GM23338 (cell line): ENCODE measurements around the gene TBC1D21. TPM values are rescaled to one million over a fixed set of nuclear protein-coding genes. Genes with fewer than 3 reads are reported as not detected.

Experiments
- ATAC-seq: fragments of 200-7000 bp; cut with Tn5 transposase; 3 replicates; pipeline ENCODE4 v1.9.1; 2020
- DNase-seq: peaks from one replicate; pipeline ENCODE4 v3.0.0-alpha.2; 2015; ENCODE audit warnings: low spot score
- H2AFZ ChIP-seq: fragments of 200-600 bp; sonication (generic); 2 replicates; pipeline ENCODE4 v1.8.0; 2016; ENCODE audit warnings: antibody characterized with exemption, mild to moderate bottlenecking, moderate library complexity
- H3F3A ChIP-seq: fragments of 200-600 bp; sonication (generic); replicated peaks from 2 replicates; pipeline ENCODE4 v1.8.0; 2017; ENCODE audit warnings: antibody characterized with exemption, mixed run types, low read depth
- H3K27ac ChIP-seq: fragments of 200-600 bp; sonication (generic); 2 replicates; pipeline ENCODE4 v1.6.1; 2016; ENCODE audit warnings: low read depth
- H3K27me3 ChIP-seq: fragments of 200-600 bp; sonication (generic); 2 replicates; pipeline ENCODE4 v1.8.0; 2016; ENCODE audit warnings: mild to moderate bottlenecking, mixed run types, moderate library complexity; ENCODE audit not compliant: insufficient read depth
- H3K36me3 ChIP-seq: fragments of 200-600 bp; sonication (generic); 2 replicates; pipeline ENCODE4 v1.8.0; 2016; ENCODE audit warnings: mild to moderate bottlenecking; ENCODE audit not compliant: insufficient read depth
- H3K4me1 ChIP-seq: fragments of 200-600 bp; sonication (generic); 2 replicates; pipeline ENCODE4 v1.8.0; 2016; ENCODE audit warnings: mild to moderate bottlenecking, moderate library complexity; ENCODE audit not compliant: insufficient read depth
- H3K4me2 ChIP-seq: fragments of 200-600 bp; sonication (generic); 2 replicates; pipeline ENCODE4 v1.7.1; 2017; ENCODE audit warnings: mixed run types
- H3K4me3 ChIP-seq: fragments of 200-600 bp; sonication (generic); 2 replicates; pipeline ENCODE4 v1.6.1; 2016; ENCODE audit warnings: mixed run types
- H3K79me2 ChIP-seq: fragments of 200-600 bp; sonication (generic); replicated peaks from 2 replicates; pipeline ENCODE4 v1.8.0; 2017; ENCODE audit warnings: mild to moderate bottlenecking; ENCODE audit not compliant: insufficient read depth
- H3K9me2 ChIP-seq: fragments of 200-600 bp; sonication (generic); 2 replicates; pipeline ENCODE4 v1.8.0; 2017; ENCODE audit not compliant: insufficient read depth
- H4K20me1 ChIP-seq: fragments of 200-600 bp; sonication (generic); replicated peaks from 2 replicates; pipeline ENCODE4 v1.8.0; 2017; ENCODE audit warnings: mild to moderate bottlenecking; ENCODE audit not compliant: insufficient read depth
- H3K27ac Mint-ChIP-seq: 2 replicates; pipeline ENCODE4 v1.8.0; 2020; ENCODE audit warnings: inconsistent platforms, mild to moderate bottlenecking, moderate library complexity, mixed read lengths
- H3K27me3 Mint-ChIP-seq: 3 replicates; pipeline ENCODE4 v1.8.0; 2022; ENCODE audit warnings: low read depth, mild to moderate bottlenecking, moderate library complexity, mixed read lengths, inconsistent platforms; ENCODE audit not compliant: insufficient read depth, poor library complexity
- H3K36me3 Mint-ChIP-seq: 3 replicates; pipeline ENCODE4 v1.8.0; 2021; ENCODE audit warnings: low read depth, mild to moderate bottlenecking, inconsistent platforms, moderate library complexity, mixed read lengths
- H3K4me1 Mint-ChIP-seq: 3 replicates; pipeline ENCODE4 v1.8.0; 2020; ENCODE audit warnings: mild to moderate bottlenecking, inconsistent platforms, mixed read lengths
- H3K4me3 Mint-ChIP-seq: 3 replicates; pipeline ENCODE4 v1.8.0; 2021; ENCODE audit warnings: moderate library complexity, mild to moderate bottlenecking, inconsistent platforms, mixed read lengths
- H3K9me3 Mint-ChIP-seq: 3 replicates; pipeline ENCODE4 v1.8.0; 2020; ENCODE audit warnings: moderate library complexity, mild to moderate bottlenecking, inconsistent platforms, mixed read lengths
- CREB1 ChIP-seq: fragments of 250-450 bp; sonication (Bioruptor Pico); IDR thresholded peaks from 2 replicates; pipeline ENCODE4 v1.5.0; 2020; ENCODE audit warnings: low read depth, mild to moderate bottlenecking, moderate library complexity
- EZH2 ChIP-seq: fragments of 200-600 bp; sonication (generic); IDR thresholded peaks from one replicate; pipeline ENCODE4 v1.8.0; 2017; ENCODE audit warnings: antibody characterized with exemption, mild to moderate bottlenecking, low read depth; ENCODE audit not compliant: unreplicated experiment
- JUNB ChIP-seq: IDR thresholded peaks from one replicate; pipeline ENCODE4 v1.6.1; 2016; ENCODE audit warnings: antibody characterized with exemption; ENCODE audit not compliant: unreplicated experiment
- NANOG ChIP-seq: IDR thresholded peaks from 2 replicates; pipeline ENCODE4 v1.6.1; 2016; ENCODE audit warnings: antibody characterized with exemption, borderline replicate concordance
- POLR2AphosphoS5 ChIP-seq: IDR thresholded peaks from 2 replicates; pipeline ENCODE4 v1.6.1; 2016; ENCODE audit warnings: antibody characterized with exemption, low read depth
- STAT1 ChIP-seq: IDR thresholded peaks from one replicate; pipeline ENCODE4 v1.6.1; 2016; ENCODE audit warnings: antibody characterized with exemption; ENCODE audit not compliant: unreplicated experiment
- ZNF114 ChIP-seq: fragments of 250-450 bp; sonication (Bioruptor Pico); IDR thresholded peaks from 2 replicates; pipeline ENCODE4 v1.5.0; 2020; ENCODE audit warnings: mild to moderate bottlenecking, moderate library complexity
- ZNF331 ChIP-seq: fragments of 250-450 bp; sonication (Bioruptor Pico); IDR thresholded peaks from 2 replicates; pipeline ENCODE4 v1.5.0; 2020; ENCODE audit warnings: low read depth, mild to moderate bottlenecking, moderate library complexity
- polyA plus RNA-seq: library from polyadenylated mRNA; unstranded; fragments of >200 nt; fragmentation: Nextera tagmentation; extraction: Ambion mirVana; gene quantifications from 2 replicates; pipeline ENCODE4 v1.2.1, GENCODE V29; 2016
- total RNA-seq: library from RNA; depleted of rRNA; stranded (reverse); fragments of >200 nt; shearing (Covaris generic); gene quantifications from 2 replicates; pipeline ENCODE4 v1.2.3, GENCODE V29; 2014
- TF ChIP-seq, protein P1 (sequence below): IDR thresholded peaks from 2 replicates; pipeline ENCODE4 v1.6.1; 2016; ENCODE audit warnings: antibody characterized with exemption
- TF ChIP-seq, protein P2 (sequence below), 2 experiments: fragments of 200-600 bp in 1 of 2; sonication (generic) in 1 of 2; conservative IDR thresholded peaks; 2 replicates each; pipeline versions ENCODE4 v1.5.1 to v1.6.1; 2016 to 2017; ENCODE audit warnings: antibody characterized with exemption in 2 of 2, low read depth in 2 of 2, mild to moderate bottlenecking in 2 of 2, moderate library complexity in 1 of 2
- TF ChIP-seq, protein P3 (sequence below): fragments of 250-450 bp; sonication (Bioruptor Pico); IDR thresholded peaks from 2 replicates; pipeline ENCODE4 v1.5.0; 2020; ENCODE audit warnings: mild to moderate bottlenecking, moderate library complexity

TBC1D21 gene
- total and polyA plus RNA-seq, 2 experiments from 2014 or later: not detected

DNA sequence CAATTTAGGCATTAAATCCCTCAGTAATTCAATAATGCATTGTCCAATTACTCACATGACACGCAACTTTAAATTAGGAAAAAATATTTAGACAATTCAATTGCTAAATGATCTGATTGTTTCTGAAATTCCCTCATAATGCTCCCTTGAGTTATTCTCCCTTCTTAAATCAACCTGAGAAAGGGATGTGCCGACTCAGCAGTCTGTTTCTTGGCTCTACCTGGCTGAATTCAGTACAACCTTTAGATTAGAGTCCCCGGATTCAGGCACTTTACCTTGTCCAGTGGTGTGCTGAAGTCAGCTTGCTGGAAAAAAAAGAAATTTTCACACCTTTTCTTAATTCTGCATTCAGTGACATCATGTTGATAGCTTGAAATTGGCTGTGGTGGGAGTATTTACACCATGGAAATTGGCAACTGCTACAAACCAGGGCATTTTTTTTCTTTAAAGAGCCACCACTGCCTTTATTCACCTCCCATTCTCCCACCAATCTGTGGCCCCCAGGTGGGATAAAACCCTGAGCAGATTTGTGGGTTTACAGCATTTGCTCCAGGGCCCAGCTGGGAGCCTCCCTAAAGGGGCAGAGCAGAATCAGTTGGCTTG lies 32.0 kb downstream of the TBC1D21 start (continued):
- TF ChIP-seq ZNF331 (CRISPR knock-in tag) (no peak), POLR2AphosphoS5 (no peak), EZH2 (no peak), ZNF114 (CRISPR knock-in tag) (no peak), JUNB (no peak), STAT1 (no peak), NANOG (no peak)
- TF ChIP-seq, protein P1, sequence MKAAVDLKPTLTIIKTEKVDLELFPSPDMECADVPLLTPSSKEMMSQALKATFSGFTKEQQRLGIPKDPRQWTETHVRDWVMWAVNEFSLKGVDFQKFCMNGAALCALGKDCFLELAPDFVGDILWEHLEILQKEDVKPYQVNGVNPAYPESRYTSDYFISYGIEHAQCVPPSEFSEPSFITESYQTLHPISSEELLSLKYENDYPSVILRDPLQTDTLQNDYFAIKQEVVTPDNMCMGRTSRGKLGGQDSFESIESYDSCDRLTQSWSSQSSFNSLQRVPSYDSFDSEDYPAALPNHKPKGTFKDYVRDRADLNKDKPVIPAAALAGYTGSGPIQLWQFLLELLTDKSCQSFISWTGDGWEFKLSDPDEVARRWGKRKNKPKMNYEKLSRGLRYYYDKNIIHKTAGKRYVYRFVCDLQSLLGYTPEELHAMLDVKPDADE: no peak
- TF ChIP-seq, protein P2, sequence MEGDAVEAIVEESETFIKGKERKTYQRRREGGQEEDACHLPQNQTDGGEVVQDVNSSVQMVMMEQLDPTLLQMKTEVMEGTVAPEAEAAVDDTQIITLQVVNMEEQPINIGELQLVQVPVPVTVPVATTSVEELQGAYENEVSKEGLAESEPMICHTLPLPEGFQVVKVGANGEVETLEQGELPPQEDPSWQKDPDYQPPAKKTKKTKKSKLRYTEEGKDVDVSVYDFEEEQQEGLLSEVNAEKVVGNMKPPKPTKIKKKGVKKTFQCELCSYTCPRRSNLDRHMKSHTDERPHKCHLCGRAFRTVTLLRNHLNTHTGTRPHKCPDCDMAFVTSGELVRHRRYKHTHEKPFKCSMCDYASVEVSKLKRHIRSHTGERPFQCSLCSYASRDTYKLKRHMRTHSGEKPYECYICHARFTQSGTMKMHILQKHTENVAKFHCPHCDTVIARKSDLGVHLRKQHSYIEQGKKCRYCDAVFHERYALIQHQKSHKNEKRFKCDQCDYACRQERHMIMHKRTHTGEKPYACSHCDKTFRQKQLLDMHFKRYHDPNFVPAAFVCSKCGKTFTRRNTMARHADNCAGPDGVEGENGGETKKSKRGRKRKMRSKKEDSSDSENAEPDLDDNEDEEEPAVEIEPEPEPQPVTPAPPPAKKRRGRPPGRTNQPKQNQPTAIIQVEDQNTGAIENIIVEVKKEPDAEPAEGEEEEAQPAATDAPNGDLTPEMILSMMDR (conservative IDR thresholded peaks at IDR 0.05; ENCODE audit: low read depth in 2 of 2): no peak

DNA sequence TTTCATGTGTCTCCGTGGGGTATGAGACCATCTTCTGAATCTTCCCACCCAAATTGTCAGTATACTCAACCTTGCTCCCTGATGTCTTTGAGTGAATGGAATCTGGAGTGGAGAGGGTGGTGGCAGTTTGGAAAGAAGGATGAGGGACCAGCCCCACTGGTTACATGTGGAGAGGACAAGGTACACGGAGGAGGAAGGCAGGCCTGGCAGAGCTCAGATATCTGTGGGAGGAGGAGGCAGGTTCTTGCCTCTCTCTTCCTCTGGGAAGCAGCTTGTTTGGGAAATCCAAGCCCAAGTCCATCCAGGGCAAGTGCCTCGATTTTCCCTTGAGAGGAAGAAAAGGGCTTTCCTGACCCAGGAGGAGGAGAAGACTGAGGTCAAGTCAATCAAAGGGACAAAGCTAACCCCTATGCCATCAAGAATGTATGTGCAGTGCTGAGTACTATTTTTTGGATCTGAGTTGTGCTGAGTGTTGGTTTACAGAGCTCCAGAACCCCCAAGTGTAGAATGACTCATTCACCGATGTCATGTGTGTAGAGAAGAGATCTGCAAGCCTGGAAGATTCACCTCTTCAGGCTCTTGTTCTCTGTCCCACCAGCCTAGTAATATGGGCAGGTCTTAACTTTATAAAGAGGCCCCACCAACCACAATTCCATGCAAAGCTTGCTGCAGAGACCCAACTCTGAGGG lies 33.1 kb downstream of the TBC1D21 start:
- ATAC-seq (no peak), DNase-seq (no peak)
- H3K79me2 ChIP-seq: no peaks in the 10 kb centered on the region
- Mint-ChIP-seq H3K9me3 (no peaks in the 10 kb centered on the region), H3K27me3 (peaks cover 9% of the 10 kb centered on the region), H3K4me3 (no peak overlapping the region), H3K27ac (no peak overlapping the region), H3K4me1 (peaks cover 14% of the 10 kb centered on the region), H3K36me3 (no peaks in the 10 kb centered on the region)
- TF ChIP-seq ZNF331 (CRISPR knock-in tag) (no peak), CREB1 (CRISPR knock-in tag) (no peak), JUNB (no peak), ZNF114 (CRISPR knock-in tag) (no peak), EZH2 (no peak), POLR2AphosphoS5 (no peak), STAT1 (no peak)
- TF ChIP-seq, protein P3, sequence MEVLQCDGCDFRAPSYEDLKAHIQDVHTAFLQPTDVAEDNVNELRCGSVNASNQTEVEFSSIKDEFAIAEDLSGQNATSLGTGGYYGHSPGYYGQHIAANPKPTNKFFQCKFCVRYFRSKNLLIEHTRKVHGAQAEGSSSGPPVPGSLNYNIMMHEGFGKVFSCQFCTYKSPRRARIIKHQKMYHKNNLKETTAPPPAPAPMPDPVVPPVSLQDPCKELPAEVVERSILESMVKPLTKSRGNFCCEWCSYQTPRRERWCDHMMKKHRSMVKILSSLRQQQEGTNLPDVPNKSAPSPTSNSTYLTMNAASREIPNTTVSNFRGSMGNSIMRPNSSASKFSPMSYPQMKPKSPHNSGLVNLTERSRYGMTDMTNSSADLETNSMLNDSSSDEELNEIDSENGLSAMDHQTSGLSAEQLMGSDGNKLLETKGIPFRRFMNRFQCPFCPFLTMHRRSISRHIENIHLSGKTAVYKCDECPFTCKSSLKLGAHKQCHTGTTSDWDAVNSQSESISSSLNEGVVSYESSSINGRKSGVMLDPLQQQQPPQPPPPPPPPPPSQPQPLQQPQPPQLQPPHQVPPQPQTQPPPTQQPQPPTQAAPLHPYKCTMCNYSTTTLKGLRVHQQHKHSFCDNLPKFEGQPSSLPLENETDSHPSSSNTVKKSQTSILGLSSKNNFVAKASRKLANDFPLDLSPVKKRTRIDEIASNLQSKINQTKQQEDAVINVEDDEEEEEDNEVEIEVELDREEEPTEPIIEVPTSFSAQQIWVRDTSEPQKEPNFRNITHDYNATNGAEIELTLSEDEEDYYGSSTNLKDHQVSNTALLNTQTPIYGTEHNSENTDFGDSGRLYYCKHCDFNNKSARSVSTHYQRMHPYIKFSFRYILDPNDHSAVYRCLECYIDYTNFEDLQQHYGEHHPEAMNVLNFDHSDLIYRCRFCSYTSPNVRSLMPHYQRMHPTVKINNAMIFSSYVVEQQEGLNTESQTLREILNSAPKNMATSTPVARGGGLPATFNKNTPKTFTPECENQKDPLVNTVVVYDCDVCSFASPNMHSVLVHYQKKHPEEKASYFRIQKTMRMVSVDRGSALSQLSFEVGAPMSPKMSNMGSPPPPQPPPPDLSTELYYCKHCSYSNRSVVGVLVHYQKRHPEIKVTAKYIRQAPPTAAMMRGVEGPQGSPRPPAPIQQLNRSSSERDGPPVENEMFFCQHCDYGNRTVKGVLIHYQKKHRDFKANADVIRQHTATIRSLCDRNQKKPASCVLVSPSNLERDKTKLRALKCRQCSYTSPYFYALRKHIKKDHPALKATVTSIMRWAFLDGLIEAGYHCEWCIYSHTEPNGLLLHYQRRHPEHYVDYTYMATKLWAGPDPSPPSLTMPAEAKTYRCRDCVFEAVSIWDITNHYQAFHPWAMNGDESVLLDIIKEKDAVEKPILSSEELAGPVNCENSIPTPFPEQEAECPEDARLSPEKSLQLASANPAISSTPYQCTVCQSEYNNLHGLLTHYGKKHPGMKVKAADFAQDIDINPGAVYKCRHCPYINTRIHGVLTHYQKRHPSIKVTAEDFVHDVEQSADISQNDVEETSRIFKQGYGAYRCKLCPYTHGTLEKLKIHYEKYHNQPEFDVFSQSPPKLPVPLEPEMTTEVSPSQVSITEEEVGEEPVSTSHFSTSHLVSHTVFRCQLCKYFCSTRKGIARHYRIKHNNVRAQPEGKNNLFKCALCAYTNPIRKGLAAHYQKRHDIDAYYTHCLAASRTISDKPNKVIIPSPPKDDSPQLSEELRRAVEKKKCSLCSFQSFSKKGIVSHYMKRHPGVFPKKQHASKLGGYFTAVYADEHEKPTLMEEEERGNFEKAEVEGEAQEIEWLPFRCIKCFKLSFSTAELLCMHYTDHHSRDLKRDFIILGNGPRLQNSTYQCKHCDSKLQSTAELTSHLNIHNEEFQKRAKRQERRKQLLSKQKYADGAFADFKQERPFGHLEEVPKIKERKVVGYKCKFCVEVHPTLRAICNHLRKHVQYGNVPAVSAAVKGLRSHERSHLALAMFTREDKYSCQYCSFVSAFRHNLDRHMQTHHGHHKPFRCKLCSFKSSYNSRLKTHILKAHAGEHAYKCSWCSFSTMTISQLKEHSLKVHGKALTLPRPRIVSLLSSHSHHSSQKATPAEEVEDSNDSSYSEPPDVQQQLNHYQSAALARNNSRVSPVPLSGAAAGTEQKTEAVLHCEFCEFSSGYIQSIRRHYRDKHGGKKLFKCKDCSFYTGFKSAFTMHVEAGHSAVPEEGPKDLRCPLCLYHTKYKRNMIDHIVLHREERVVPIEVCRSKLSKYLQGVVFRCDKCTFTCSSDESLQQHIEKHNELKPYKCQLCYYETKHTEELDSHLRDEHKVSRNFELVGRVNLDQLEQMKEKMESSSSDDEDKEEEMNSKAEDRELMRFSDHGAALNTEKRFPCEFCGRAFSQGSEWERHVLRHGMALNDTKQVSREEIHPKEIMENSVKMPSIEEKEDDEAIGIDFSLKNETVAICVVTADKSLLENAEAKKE: no peak
- TF ChIP-seq, protein P2 (conservative IDR thresholded peaks at IDR 0.05; ENCODE audit: low read depth in 2 of 2): no peak
- H2AFZ ChIP-seq: no peak overlapping the region
- H3K36me3 ChIP-seq: no peaks in the 10 kb centered on the region
- H3K9me2 ChIP-seq: no peaks in the 10 kb centered on the region
- no peaks in the 10 kb centered on the region for H3K4me1 ChIP-seq
- no peaks in the 10 kb centered on the region for H3F3A ChIP-seq
- no peaks in the 10 kb centered on the region; the same call in 1 of the 2 replicates for H4K20me1 ChIP-seq
- H3K4me3 ChIP-seq: no peak overlapping the region
- no peaks in the 10 kb centered on the region for H3K27me3 ChIP-seq
- no peak overlapping the region for H3K27ac ChIP-seq
- H3K4me2 ChIP-seq: no peak overlapping the region
